K562 (cell line): ENCODE results near the gene DMWD. TPM values are rescaled to one million over a fixed set of nuclear protein-coding genes. Genes with fewer than 3 reads are reported as not detected.

Experiments
- BRD4 ChIP-seq: fragments of 200-600 bp; sonication (generic); IDR thresholded peaks from 2 replicates; pipeline ENCODE4 v1.6.1; 2017; ENCODE audit warnings: inconsistent platforms
- CBX1 ChIP-seq: sonication (generic); IDR thresholded peaks from 2 replicates; pipeline ENCODE4 v1.6.1; 2016; ENCODE audit warnings: antibody characterized with exemption, low read depth, mild to moderate bottlenecking
- CTBP1 ChIP-seq: fragments of 450-650 bp; IDR thresholded peaks from 2 replicates; pipeline ENCODE4 v1.6.1; 2016; ENCODE audit warnings: borderline replicate concordance
- CTCF ChIP-seq, 3 experiments: IDR thresholded peaks in 2 of 3; conservative IDR thresholded peaks in 1 of 3; 2 replicates each; pipeline ENCODE4 v1.5.1; 2011 to 2012; ENCODE audit warnings: low read length in 3 of 3, mild to moderate bottlenecking in 3 of 3, control low read depth in 2 of 3, improper control_type of control experiment in 1 of 3, inconsistent platforms in 1 of 3, low read depth in 1 of 3, mixed read lengths in 1 of 3, moderate library complexity in 1 of 3; ENCODE audit not compliant: insufficient read depth in 2 of 3
- DLX4 ChIP-seq: fragments of 250-450 bp; sonication (Bioruptor Pico); IDR thresholded peaks from 2 replicates; pipeline ENCODE4 v1.6.1; 2021; ENCODE audit warnings: mild to moderate bottlenecking
- E2F6 ChIP-seq, 2 experiments: IDR thresholded peaks; 2 replicates each; pipeline ENCODE4 v1.6.1; 2011; ENCODE audit warnings: borderline replicate concordance in 1 of 2, control low read depth in 1 of 2, low read depth in 1 of 2, low read length in 1 of 2, mild to moderate bottlenecking in 1 of 2, mixed read lengths in 1 of 2, moderate library complexity in 1 of 2; ENCODE audit not compliant: insufficient read depth in 1 of 2, insufficient read length in 1 of 2, poor library complexity in 1 of 2, severe bottlenecking in 1 of 2; ENCODE audit errors: extremely low read depth in 1 of 2
- EP400 ChIP-seq: fragments of 450-650 bp; IDR thresholded peaks from 2 replicates; pipeline ENCODE4 v1.6.1; 2017; ENCODE audit warnings: antibody characterized with exemption, mild to moderate bottlenecking, moderate library complexity
- HMG20A ChIP-seq: fragments of 450-650 bp; formaldehyde crosslinking; conservative IDR thresholded peaks from 2 replicates; pipeline ENCODE4 v1.4.0; 2020; ENCODE audit warnings: mild to moderate bottlenecking, mixed read lengths
- MAX ChIP-seq: sonication (generic); formaldehyde crosslinking; IDR thresholded peaks from 2 replicates; pipeline ENCODE4 v1.9.0; 2022; ENCODE audit warnings: mild to moderate bottlenecking, missing genetic modification reagents
- MTA2 ChIP-seq: fragments of 450-650 bp; IDR thresholded peaks from 2 replicates; pipeline ENCODE4 v1.6.1; 2016; ENCODE audit warnings: low read depth
- NR4A1 ChIP-seq, 2 experiments: fragments of 250-450 bp in 1 of 2; fragments of 450-650 bp in 1 of 2; sonication (Bioruptor Pico) in 1 of 2; IDR thresholded peaks; 2 replicates each; pipeline versions ENCODE4 v1.4.0 to v1.6.1; 2016 to 2020; ENCODE audit warnings: mild to moderate bottlenecking in 2 of 2, missing compliant biosample characterization in 1 of 2, missing genetic modification characterization in 1 of 2, moderate library complexity in 1 of 2
- SMAD4 ChIP-seq: fragments of 250-450 bp; sonication (Bioruptor Pico); conservative IDR thresholded peaks from 2 replicates; pipeline ENCODE4 v1.8.0; 2021; ENCODE audit warnings: inconsistent platforms, mild to moderate bottlenecking, moderate library complexity
- SMARCA4 ChIP-seq: fragments of 450-650 bp; IDR thresholded peaks from 2 replicates; pipeline ENCODE4 v1.6.1; 2016
- SOX6 ChIP-seq: fragments of 450-650 bp; IDR thresholded peaks from 2 replicates; pipeline ENCODE4 v1.6.1; 2014; ENCODE audit warnings: mild to moderate bottlenecking
- SP1 ChIP-seq: sonication (generic); formaldehyde crosslinking; IDR thresholded peaks from 2 replicates; pipeline ENCODE4 v1.8.1; 2022; ENCODE audit warnings: mild to moderate bottlenecking, missing genetic modification reagents
- XRCC4 ChIP-seq: IDR thresholded peaks from one replicate; pipeline ENCODE4 v1.6.1; 2011; ENCODE audit not compliant: insufficient read depth, insufficient read length; ENCODE audit errors: extremely low read depth
- ZFX ChIP-seq: sonication (generic); formaldehyde crosslinking; IDR thresholded peaks from 2 replicates; pipeline ENCODE4 v1.8.0; 2022; ENCODE audit warnings: mild to moderate bottlenecking, missing genetic modification reagents, moderate library complexity
- ZMIZ1 ChIP-seq, 2 experiments: fragments of 150-350 bp in 1 of 2; IDR thresholded peaks; 2 replicates each; pipeline ENCODE4 v1.6.1; 2012 to 2016; ENCODE audit warnings: low read depth in 2 of 2, low read length in 2 of 2, mild to moderate bottlenecking in 1 of 2, moderate library complexity in 1 of 2
- polyA plus RNA-seq, 8 experiments: library from polyadenylated mRNA; depleted of rRNA in 4 of 8; stranded (reverse) in 5 of 8; unstranded in 3 of 8; fragments of >200 nt; fragmentation: Nextera tagmentation in 2 of 8; fragmentation: Illumina TruSeq in 1 of 8; extraction: Ambion mirVana in 2 of 8; extraction: Trizol in 1 of 8; gene quantifications; 2 replicates each; pipeline versions ENCODE4 v1.2.1 to v1.2.3, GENCODE V29; 2011 to 2014; ENCODE audit warnings: inconsistent platforms in 1 of 8, missing spikeins in 1 of 8
- total RNA-seq, 7 experiments: library from RNA; depleted of rRNA in 6 of 7; stranded (reverse); fragments of >200 nt in 6 of 7; fragmentation: Illumina TruSeq in 2 of 7; extraction: Trizol in 2 of 7; gene quantifications; 2 replicates each; pipeline versions ENCODE4 v1.2.1 to v1.2.3, GENCODE V29; 2011 to 2021; ENCODE audit warnings: low replicate concordance in 1 of 7

The DMWD gene
- total and polyA plus RNA-seq, 9 of the 15 experiments (the other 6 are each of a cell fraction or from before 2014, with no cell fraction given) = 4.7 to 54.6 (median 19.0) TPM

GRCh38 chr19:45770192-45771101, 22.2 kb downstream of the DMWD start (continued):
- TF ChIP-seq XRCC4 = no peak
- TF ChIP-seq SOX6 = peak; percentile 49; the same call in 1 of the 2 replicates
- peak in 1 of 2 experiments; percentile 48; a peak in 1 of 4 replicates for TF ChIP-seq ZMIZ1 (IDR thresholded peaks at IDR 0.05; ENCODE audit: low read depth in 2 of 2, low read length in 2 of 2)
- peak; percentile 86; the same call in 1 of the 2 replicates for TF ChIP-seq CBX1
- peak; percentile 71 for TF ChIP-seq SMAD4 (CRISPR knock-in tag)
- no peak for TF ChIP-seq BRD4
- peak; percentile 23 to 65 for TF ChIP-seq E2F6 (IDR thresholded peaks at IDR 0.05; ENCODE audit: borderline replicate concordance in 1 of 2, extremely low read depth in 1 of 2, insufficient read depth in 1 of 2, insufficient read length in 1 of 2, low read depth in 1 of 2, low read length in 1 of 2, poor library complexity in 1 of 2, severe bottlenecking in 1 of 2)
- peak; percentile 83 to 91 (median 91) for TF ChIP-seq CTCF (IDR thresholded peaks at IDR 0.05 in 2 of 3, conservative IDR thresholded peaks at IDR 0.05 in 1 of 3; ENCODE audit: insufficient read depth in 2 of 3, low read depth in 1 of 3, low read length in 3 of 3)
- TF ChIP-seq SMARCA4 = peak; percentile 29; the same call in 1 of the 2 replicates
- TF ChIP-seq ZFX (CRISPR knock-in tag) = peak; percentile 73
- no peak for TF ChIP-seq HMG20A (CRISPR knock-in tag)
- peak; percentile 94 for TF ChIP-seq CTBP1
- peak; percentile 92 for TF ChIP-seq MAX (CRISPR knock-in tag)
- TF ChIP-seq SP1 (CRISPR knock-in tag) = peak; percentile 94
- TF ChIP-seq EP400 = peak; percentile 76
- TF ChIP-seq MTA2 = no peak
- TF ChIP-seq NR4A1 (CRISPR knock-in tag; IDR thresholded peaks at IDR 0.05) = 0 out of 2 replicates have a peak, but pooled peaks have one; percentile 54
- TF ChIP-seq NR4A1 (tag; IDR thresholded peaks at IDR 0.05) = no peak
- no peak for TF ChIP-seq DLX4 (CRISPR knock-in tag)
